ENCODE data around the gene NUP35.

DNA sequence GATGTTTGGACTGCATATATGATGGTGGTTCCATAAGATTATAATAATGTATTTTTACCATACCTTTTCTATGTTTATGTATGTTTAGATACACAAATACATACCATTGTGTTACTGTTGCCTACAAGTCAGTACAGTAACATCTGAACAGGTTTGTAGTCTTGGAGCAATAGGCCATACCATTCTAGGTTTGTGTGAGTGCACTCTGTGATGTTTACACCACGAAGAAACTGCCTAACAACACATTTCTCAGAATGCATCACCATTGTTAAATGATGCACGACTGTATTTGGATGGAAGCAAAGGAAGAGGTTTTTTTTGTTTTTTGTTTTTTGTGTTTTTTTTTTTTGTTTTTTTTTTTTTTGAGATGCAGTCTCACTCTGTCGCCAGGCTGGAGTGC lies 36.2 kb upstream of the NUP35 start:
- TF ChIP-seq, protein P1, sequence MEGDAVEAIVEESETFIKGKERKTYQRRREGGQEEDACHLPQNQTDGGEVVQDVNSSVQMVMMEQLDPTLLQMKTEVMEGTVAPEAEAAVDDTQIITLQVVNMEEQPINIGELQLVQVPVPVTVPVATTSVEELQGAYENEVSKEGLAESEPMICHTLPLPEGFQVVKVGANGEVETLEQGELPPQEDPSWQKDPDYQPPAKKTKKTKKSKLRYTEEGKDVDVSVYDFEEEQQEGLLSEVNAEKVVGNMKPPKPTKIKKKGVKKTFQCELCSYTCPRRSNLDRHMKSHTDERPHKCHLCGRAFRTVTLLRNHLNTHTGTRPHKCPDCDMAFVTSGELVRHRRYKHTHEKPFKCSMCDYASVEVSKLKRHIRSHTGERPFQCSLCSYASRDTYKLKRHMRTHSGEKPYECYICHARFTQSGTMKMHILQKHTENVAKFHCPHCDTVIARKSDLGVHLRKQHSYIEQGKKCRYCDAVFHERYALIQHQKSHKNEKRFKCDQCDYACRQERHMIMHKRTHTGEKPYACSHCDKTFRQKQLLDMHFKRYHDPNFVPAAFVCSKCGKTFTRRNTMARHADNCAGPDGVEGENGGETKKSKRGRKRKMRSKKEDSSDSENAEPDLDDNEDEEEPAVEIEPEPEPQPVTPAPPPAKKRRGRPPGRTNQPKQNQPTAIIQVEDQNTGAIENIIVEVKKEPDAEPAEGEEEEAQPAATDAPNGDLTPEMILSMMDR (conservative IDR thresholded peaks at IDR 0.05; ENCODE audit: low read depth in 2 of 2), result no peak
- TF ChIP-seq POLR2AphosphoS5 (IDR thresholded peaks at IDR 0.05; ENCODE audit: low read depth) (no peak), EZH2phosphoT487 (IDR thresholded peaks at IDR 0.05; ENCODE audit: unreplicated experiment) (no peak), EZH2 (IDR thresholded peaks at IDR 0.05; ENCODE audit: low read depth, unreplicated experiment) (no peak), JUNB (IDR thresholded peaks at IDR 0.05; ENCODE audit: unreplicated experiment) (no peak), CREB1 (CRISPR knock-in tag; IDR thresholded peaks at IDR 0.05; ENCODE audit: low read depth) (no peak), STAT1 (IDR thresholded peaks at IDR 0.05; ENCODE audit: unreplicated experiment) (no peak), ZNF331 (CRISPR knock-in tag; IDR thresholded peaks at IDR 0.05; ENCODE audit: low read depth) (no peak), NANOG (IDR thresholded peaks at IDR 0.05; ENCODE audit: borderline replicate concordance) (no peak), ZNF114 (CRISPR knock-in tag; IDR thresholded peaks at IDR 0.05) (no peak)
- TF ChIP-seq, protein P2, sequence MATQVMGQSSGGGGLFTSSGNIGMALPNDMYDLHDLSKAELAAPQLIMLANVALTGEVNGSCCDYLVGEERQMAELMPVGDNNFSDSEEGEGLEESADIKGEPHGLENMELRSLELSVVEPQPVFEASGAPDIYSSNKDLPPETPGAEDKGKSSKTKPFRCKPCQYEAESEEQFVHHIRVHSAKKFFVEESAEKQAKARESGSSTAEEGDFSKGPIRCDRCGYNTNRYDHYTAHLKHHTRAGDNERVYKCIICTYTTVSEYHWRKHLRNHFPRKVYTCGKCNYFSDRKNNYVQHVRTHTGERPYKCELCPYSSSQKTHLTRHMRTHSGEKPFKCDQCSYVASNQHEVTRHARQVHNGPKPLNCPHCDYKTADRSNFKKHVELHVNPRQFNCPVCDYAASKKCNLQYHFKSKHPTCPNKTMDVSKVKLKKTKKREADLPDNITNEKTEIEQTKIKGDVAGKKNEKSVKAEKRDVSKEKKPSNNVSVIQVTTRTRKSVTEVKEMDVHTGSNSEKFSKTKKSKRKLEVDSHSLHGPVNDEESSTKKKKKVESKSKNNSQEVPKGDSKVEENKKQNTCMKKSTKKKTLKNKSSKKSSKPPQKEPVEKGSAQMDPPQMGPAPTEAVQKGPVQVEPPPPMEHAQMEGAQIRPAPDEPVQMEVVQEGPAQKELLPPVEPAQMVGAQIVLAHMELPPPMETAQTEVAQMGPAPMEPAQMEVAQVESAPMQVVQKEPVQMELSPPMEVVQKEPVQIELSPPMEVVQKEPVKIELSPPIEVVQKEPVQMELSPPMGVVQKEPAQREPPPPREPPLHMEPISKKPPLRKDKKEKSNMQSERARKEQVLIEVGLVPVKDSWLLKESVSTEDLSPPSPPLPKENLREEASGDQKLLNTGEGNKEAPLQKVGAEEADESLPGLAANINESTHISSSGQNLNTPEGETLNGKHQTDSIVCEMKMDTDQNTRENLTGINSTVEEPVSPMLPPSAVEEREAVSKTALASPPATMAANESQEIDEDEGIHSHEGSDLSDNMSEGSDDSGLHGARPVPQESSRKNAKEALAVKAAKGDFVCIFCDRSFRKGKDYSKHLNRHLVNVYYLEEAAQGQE (IDR thresholded peaks at IDR 0.05; ENCODE audit: unreplicated experiment), result no peak
- TF ChIP-seq, protein P3, sequence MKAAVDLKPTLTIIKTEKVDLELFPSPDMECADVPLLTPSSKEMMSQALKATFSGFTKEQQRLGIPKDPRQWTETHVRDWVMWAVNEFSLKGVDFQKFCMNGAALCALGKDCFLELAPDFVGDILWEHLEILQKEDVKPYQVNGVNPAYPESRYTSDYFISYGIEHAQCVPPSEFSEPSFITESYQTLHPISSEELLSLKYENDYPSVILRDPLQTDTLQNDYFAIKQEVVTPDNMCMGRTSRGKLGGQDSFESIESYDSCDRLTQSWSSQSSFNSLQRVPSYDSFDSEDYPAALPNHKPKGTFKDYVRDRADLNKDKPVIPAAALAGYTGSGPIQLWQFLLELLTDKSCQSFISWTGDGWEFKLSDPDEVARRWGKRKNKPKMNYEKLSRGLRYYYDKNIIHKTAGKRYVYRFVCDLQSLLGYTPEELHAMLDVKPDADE (IDR thresholded peaks at IDR 0.05), result no peak
- TF ChIP-seq, protein P4, sequence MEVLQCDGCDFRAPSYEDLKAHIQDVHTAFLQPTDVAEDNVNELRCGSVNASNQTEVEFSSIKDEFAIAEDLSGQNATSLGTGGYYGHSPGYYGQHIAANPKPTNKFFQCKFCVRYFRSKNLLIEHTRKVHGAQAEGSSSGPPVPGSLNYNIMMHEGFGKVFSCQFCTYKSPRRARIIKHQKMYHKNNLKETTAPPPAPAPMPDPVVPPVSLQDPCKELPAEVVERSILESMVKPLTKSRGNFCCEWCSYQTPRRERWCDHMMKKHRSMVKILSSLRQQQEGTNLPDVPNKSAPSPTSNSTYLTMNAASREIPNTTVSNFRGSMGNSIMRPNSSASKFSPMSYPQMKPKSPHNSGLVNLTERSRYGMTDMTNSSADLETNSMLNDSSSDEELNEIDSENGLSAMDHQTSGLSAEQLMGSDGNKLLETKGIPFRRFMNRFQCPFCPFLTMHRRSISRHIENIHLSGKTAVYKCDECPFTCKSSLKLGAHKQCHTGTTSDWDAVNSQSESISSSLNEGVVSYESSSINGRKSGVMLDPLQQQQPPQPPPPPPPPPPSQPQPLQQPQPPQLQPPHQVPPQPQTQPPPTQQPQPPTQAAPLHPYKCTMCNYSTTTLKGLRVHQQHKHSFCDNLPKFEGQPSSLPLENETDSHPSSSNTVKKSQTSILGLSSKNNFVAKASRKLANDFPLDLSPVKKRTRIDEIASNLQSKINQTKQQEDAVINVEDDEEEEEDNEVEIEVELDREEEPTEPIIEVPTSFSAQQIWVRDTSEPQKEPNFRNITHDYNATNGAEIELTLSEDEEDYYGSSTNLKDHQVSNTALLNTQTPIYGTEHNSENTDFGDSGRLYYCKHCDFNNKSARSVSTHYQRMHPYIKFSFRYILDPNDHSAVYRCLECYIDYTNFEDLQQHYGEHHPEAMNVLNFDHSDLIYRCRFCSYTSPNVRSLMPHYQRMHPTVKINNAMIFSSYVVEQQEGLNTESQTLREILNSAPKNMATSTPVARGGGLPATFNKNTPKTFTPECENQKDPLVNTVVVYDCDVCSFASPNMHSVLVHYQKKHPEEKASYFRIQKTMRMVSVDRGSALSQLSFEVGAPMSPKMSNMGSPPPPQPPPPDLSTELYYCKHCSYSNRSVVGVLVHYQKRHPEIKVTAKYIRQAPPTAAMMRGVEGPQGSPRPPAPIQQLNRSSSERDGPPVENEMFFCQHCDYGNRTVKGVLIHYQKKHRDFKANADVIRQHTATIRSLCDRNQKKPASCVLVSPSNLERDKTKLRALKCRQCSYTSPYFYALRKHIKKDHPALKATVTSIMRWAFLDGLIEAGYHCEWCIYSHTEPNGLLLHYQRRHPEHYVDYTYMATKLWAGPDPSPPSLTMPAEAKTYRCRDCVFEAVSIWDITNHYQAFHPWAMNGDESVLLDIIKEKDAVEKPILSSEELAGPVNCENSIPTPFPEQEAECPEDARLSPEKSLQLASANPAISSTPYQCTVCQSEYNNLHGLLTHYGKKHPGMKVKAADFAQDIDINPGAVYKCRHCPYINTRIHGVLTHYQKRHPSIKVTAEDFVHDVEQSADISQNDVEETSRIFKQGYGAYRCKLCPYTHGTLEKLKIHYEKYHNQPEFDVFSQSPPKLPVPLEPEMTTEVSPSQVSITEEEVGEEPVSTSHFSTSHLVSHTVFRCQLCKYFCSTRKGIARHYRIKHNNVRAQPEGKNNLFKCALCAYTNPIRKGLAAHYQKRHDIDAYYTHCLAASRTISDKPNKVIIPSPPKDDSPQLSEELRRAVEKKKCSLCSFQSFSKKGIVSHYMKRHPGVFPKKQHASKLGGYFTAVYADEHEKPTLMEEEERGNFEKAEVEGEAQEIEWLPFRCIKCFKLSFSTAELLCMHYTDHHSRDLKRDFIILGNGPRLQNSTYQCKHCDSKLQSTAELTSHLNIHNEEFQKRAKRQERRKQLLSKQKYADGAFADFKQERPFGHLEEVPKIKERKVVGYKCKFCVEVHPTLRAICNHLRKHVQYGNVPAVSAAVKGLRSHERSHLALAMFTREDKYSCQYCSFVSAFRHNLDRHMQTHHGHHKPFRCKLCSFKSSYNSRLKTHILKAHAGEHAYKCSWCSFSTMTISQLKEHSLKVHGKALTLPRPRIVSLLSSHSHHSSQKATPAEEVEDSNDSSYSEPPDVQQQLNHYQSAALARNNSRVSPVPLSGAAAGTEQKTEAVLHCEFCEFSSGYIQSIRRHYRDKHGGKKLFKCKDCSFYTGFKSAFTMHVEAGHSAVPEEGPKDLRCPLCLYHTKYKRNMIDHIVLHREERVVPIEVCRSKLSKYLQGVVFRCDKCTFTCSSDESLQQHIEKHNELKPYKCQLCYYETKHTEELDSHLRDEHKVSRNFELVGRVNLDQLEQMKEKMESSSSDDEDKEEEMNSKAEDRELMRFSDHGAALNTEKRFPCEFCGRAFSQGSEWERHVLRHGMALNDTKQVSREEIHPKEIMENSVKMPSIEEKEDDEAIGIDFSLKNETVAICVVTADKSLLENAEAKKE (CRISPR knock-in tag; IDR thresholded peaks at IDR 0.05), result no peak

Measured in GM23338 (cell line).